ENCODE data around the gene SRGAP3.

SRGAP3 gene

DNA sequence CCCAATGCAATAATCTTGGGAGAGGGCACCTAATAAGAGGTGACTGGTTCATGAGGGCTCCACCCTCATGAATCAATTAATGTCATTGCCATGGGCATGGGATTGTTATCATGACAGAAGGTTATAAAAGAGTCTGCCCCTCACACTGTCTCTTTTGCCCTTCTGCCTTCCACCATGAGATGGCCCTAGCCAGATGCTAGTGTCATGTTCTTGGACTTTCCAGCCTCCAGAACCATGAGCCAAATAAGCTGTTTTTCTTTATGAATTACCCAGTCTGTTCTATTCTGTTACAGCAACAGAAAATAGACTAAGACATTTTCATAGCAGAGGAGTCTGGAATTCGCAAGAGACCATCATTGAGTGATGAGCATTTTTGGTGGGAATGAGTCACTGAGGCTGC lies 270.2 kb downstream of the SRGAP3 start:
- in situ Hi-C loops (cut with MboI; ENCODE audit: low sequenced_read_pairs): no loop called here

DNA sequence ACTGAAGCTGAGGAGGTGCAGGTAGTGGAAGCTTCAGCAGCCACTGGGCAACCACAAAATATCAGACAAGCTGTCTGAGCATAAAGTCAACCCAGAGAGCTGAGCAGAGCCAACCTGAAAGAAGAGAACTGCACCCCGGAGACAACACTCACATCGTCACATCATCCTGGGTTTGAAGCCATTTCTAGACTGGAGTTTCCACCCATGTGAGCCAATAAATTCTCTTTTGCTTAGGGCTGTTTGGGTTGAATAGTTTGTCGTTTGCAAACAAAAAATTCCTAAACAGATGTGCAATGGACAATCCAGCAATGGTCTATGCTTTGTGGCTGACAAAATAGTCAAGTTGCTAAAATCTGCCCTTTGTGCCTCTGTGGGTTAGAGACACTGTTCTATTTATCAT lies 270.9 kb downstream of the SRGAP3 start:
- in situ Hi-C loops (cut with MboI; ENCODE audit: low sequenced_read_pairs): no loop called here

DNA sequence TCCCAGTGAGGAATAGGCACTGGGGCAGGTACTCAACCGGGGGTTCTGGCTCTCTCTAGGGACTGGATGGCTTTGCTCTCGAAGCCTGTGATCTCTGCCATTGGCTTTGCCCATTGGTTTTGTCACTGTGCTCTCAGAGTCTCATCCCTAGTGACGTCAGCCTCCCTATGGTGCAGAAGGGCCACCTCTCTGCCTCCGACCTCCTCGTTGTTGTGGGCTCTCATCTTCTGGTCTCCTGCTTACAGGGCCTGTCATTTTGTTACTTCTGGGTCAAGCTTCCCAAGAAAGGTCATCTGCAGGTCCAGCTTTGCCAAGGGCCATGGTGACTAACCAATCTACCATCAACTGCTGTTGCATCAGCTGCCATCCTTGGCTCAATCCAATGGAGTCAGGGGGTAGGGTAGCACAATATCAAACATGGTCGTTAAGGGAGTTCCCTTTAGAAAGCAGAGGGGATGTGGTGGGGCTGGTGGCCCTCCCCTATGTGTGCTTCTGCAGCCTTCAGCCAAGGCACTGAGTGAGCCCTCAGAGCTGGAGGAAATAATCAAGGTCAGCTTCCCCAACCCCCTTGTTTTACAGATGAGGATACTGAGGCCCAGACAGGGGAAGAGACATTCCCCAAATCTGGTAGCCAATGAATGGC lies 272.8 kb downstream of the SRGAP3 start:
- in situ Hi-C loops (cut with MboI; ENCODE audit: low sequenced_read_pairs): no loop called here

- in situ Hi-C loops (cut with MboI; ENCODE audit: low sequenced_read_pairs): no loop called here
These were observed 274.1 kb downstream of the SRGAP3 start for GRCh38 chr3:8975081-8976020.

- in situ Hi-C loops (cut with MboI; ENCODE audit: low sequenced_read_pairs): no loop called here
These were observed 275.0 kb downstream of the SRGAP3 start for GRCh38 chr3:8974458-8974857.

GRCh38 chr3:8972639-8973038 lies 276.8 kb downstream of the SRGAP3 start:
- in situ Hi-C loops (cut with MboI; ENCODE audit: low sequenced_read_pairs): no loop called here

GRCh38 chr3:8970971-8971589 lies 278.4 kb downstream of the SRGAP3 start:
- in situ Hi-C loops (cut with MboI; ENCODE audit: low sequenced_read_pairs): no loop called here

DNA sequence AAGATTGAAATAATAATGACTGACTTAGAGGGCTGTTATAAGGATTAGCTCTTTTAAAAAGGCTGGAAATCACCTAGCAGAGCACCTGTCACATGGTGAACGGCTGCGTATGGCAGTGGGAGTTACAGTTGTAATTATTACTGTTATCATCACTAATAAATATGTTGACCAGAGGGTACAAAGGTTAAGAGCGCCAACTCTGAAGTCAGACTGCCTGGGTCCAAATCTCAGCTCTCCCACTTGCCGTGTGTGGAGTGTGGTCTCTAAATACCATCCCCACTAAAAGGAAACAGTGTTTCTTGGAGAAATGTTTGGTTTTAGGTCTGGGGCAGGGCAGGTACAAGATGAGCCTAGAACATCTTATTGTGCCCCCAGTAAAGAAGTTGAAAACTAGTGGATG lies 280.2 kb downstream of the SRGAP3 start:
- in situ Hi-C loops (cut with MboI; ENCODE audit: low sequenced_read_pairs): no loop called here

GRCh38 chr3:8968375-8968882 lies 281.0 kb downstream of the SRGAP3 start:
- in situ Hi-C loops (cut with MboI; ENCODE audit: low sequenced_read_pairs): no loop called here

GRCh38 chr3:8967553-8967952 lies 281.9 kb downstream of the SRGAP3 start:
- in situ Hi-C loops (cut with MboI; ENCODE audit: low sequenced_read_pairs): no loop called here

- in situ Hi-C loops (cut with MboI; ENCODE audit: low sequenced_read_pairs): no loop called here
These were observed 282.6 kb downstream of the SRGAP3 start for GRCh38 chr3:8966820-8967348.

- in situ Hi-C loops (cut with MboI; ENCODE audit: low sequenced_read_pairs): no loop called here
These were observed 283.2 kb downstream of the SRGAP3 start for GRCh38 chr3:8966150-8966819.

- in situ Hi-C loops (cut with MboI; ENCODE audit: low sequenced_read_pairs): no loop called here
These were observed 284.7 kb downstream of the SRGAP3 start for GRCh38 chr3:8964436-8965370.

- in situ Hi-C loops (cut with MboI; ENCODE audit: low sequenced_read_pairs): no loop called here
These were observed 286.2 kb downstream of the SRGAP3 start, which contains the start of gene RAD18 for GRCh38 chr3:8963137-8963853. Gene RAD18 (minus strand): TSS chr3:8963472. CDS start chr3:8963385, 87 bp downstream.

- in situ Hi-C loops (cut with MboI; ENCODE audit: low sequenced_read_pairs): no loop called here
These were observed 287.1 kb downstream of the SRGAP3 start for GRCh38 chr3:8962226-8962861.

DNA sequence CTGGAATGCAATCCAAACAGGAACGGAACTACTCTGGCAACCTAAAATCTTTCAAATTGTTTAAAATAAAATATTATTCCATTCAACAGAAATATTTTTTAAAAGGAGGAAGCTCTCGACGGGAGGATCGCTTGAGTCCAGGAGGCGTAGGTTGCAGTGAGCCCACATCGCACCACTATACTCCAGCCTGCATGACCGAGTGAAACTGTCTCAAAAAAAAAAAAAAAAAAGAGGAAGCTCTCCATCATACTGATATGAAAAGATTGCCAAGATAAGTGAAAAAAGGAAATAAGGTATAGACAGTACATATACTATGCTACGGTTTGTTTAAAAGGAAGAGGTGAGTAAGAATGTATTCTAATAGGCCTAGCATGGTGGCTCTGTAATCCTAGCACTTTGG lies 289.8 kb downstream of the SRGAP3 start:
- in situ Hi-C loops (cut with MboI; ENCODE audit: low sequenced_read_pairs): no loop called here

DNA sequence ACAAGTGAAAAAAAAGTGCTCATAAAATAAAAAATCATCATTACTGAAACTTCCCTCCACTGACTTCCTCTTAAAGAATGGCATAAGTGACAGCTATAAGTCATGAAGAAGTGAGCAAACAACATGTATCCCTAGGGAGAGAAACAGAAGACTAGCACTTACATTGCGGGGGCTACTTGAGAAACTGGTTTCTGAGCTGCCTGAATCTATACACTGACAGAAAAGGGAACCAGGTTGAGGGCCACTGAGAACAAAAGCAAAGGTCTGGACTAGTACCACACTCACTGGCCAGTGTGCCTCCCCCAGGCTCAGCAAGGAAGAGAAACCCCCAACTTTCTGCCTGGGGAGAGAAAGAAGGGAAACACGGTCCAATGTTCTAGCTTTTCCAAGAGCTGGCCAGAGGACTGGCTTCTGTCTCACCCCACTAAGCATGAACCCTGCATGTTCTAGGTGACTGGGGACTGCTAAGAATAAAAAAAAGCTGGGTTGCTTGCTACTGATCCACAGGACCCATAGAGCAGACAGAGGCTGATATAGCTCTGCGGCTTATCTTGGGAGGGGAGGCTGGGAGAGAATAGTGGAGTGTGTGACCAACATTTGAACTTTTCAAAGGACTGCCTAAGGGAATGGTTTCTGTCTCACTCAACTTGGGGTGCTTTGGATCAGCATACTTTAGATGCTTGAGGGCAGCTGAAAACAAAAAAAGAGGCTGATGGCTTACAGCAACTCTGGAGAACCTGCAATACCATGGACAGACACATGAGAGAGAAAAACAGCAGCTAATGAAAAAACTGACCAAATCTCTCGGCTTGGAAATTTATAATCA lies 294.3 kb downstream of the SRGAP3 start:
- in situ Hi-C loops (cut with MboI; ENCODE audit: low sequenced_read_pairs): no loop called here

DNA sequence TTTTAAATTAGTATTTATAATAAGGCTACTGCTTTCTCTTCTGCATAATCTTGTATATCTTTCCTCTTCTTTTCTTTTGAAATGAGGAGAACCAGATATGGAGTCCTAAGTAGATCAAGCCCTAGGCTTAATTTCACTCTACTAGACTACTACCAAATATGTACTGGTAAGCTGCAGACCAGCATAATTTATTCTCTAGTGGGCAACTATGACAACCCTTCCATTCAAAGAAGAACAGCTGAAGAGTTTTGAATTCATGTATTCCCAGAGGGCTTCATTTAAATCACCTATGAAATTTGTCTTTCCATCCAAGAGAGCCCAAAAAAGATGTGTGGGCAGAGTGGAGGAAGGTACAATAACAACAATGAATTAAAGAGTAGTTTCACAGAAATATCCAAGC lies 296.1 kb downstream of the SRGAP3 start:
- in situ Hi-C loops (cut with MboI; ENCODE audit: low sequenced_read_pairs): no loop called here
